Activated T-cell treated with anti-CD3 and anti-CD28 coated beads, Interleukin-2, amount 50 U/mL, for 24 hours (primary cell): Measurements from ENCODE around the gene PIP4K2A.

Experiments
- DNase-seq: peaks from one replicate; pipeline ENCODE4 v3.0.0-alpha.2; 2020
- H3K27ac Mint-ChIP-seq: 2 replicates; pipeline ENCODE4 v1.8.0; 2020; ENCODE audit warnings: mild to moderate bottlenecking, mixed read lengths
- H3K27me3 Mint-ChIP-seq: 2 replicates; pipeline ENCODE4 v1.8.0; 2020; ENCODE audit warnings: mixed read lengths
- H3K36me3 Mint-ChIP-seq: 2 replicates; pipeline ENCODE4 v1.8.0; 2020; ENCODE audit warnings: low read depth, mixed read lengths
- H3K4me1 Mint-ChIP-seq: 2 replicates; pipeline ENCODE4 v1.8.0; 2020; ENCODE audit warnings: low read depth, mixed read lengths
- H3K4me3 Mint-ChIP-seq: 2 replicates; pipeline ENCODE4 v1.8.0; 2020; ENCODE audit warnings: mild to moderate bottlenecking, moderate library complexity, mixed read lengths
- H3K9me3 Mint-ChIP-seq: 2 replicates; pipeline ENCODE4 v1.8.0; 2020; ENCODE audit warnings: mixed read lengths

The PIP4K2A gene

DNA sequence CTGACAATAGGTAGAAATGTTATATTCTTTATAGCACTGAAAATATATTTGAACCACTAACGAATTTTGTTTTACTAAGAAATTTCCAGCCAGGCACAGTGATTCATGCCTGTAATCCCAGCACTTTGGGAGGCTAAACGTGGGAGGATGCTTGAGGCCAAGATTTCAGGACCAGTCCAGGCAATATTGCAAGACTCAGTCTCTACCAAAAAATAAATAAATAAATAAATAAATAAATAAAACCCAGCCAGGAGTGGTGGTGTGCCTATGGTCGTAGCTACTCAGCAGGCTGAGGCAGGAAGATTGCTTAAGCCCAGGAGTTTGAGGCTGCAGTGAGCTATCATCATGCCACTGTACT lies 39.8 kb downstream of the PIP4K2A start:
- H3K4me1 Mint-ChIP-seq, result peaks cover 92% of the 10 kb centered on the region
- no peaks in the 10 kb centered on the region for H3K27me3 Mint-ChIP-seq
- H3K27ac Mint-ChIP-seq, result peak overlapping the region; percentile 88
- H3K36me3 Mint-ChIP-seq, result peaks cover 18% of the 10 kb centered on the region
- no peak overlapping the region for H3K4me3 Mint-ChIP-seq
- DNase-seq, result no peak
- H3K9me3 Mint-ChIP-seq, result no peaks in the 10 kb centered on the region

- no peaks in the 10 kb centered on the region for H3K27me3 Mint-ChIP-seq
- H3K9me3 Mint-ChIP-seq, result no peaks in the 10 kb centered on the region
- peak overlapping the region; percentile 52 for H3K27ac Mint-ChIP-seq
- peaks cover 92% of the 10 kb centered on the region for H3K4me1 Mint-ChIP-seq
- H3K4me3 Mint-ChIP-seq, result no peak overlapping the region
- DNase-seq, result no peak
- peaks cover 20% of the 10 kb centered on the region for H3K36me3 Mint-ChIP-seq
Measured at GRCh38 chr10:22673785-22674572, 40.4 kb downstream of the PIP4K2A start.

DNA sequence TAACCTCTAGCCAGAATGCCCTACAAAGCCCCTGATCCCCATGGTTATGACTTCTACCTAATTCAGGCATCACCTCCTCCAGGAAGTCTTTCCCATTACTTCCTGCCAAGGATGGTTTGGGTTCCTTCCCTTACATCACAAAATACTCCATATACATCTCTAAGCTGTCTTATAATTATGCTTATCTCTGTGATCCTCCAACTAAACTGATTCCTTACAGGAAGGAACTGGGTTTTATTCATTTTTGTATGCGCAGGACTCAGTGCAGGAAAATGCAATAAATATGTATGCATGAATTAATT lies 41.3 kb downstream of the PIP4K2A start:
- peak overlapping the region; percentile 60 for H3K27ac Mint-ChIP-seq
- H3K36me3 Mint-ChIP-seq, result peaks cover 18% of the 10 kb centered on the region
- no peaks in the 10 kb centered on the region for H3K9me3 Mint-ChIP-seq
- no peaks in the 10 kb centered on the region for H3K27me3 Mint-ChIP-seq
- no peak for DNase-seq
- no peak overlapping the region for H3K4me3 Mint-ChIP-seq
- H3K4me1 Mint-ChIP-seq, result peaks cover 93% of the 10 kb centered on the region

GRCh38 chr10:22672319-22673090 lies 41.9 kb downstream of the PIP4K2A start:
- Mint-ChIP-seq H3K27me3 (no peaks in the 10 kb centered on the region), H3K4me1 (peaks cover 93% of the 10 kb centered on the region), H3K9me3 (no peaks in the 10 kb centered on the region), H3K36me3 (peaks cover 17% of the 10 kb centered on the region), H3K4me3 (no peak overlapping the region), H3K27ac (peak overlapping the region; percentile 60)
- DNase-seq, result no peak

DNA sequence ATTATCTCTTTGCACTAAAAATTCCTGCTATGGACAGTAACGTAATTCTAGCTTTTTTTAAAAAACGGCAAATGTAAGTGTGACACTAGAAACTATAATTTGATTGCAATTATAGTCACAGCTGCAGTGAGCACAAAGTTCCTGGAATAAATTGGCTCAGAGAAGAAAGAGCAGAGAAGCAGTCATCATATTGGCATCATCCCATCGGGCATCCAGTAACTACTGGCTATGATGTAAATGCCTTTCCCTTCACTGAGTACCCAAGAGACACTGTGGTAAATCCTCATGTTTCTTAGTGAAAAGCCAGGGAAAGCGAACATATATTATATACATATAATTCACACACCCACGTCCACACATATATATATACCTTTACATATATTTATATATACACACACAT lies 43.6 kb downstream of the PIP4K2A start:
- H3K36me3 Mint-ChIP-seq, result peaks cover 12% of the 10 kb centered on the region
- no peak overlapping the region for H3K4me3 Mint-ChIP-seq
- DNase-seq, result no peak
- H3K9me3 Mint-ChIP-seq, result no peaks in the 10 kb centered on the region
- H3K4me1 Mint-ChIP-seq, result peaks cover 93% of the 10 kb centered on the region
- no peak overlapping the region for H3K27ac Mint-ChIP-seq
- H3K27me3 Mint-ChIP-seq, result no peaks in the 10 kb centered on the region

- H3K27me3 Mint-ChIP-seq, result no peaks in the 10 kb centered on the region
- DNase-seq, result no peak
- peaks cover 6% of the 10 kb centered on the region for H3K36me3 Mint-ChIP-seq
- H3K27ac Mint-ChIP-seq, result peak overlapping the region; percentile 79
- peak overlapping the region; percentile 35 for H3K4me3 Mint-ChIP-seq
- no peaks in the 10 kb centered on the region for H3K9me3 Mint-ChIP-seq
- H3K4me1 Mint-ChIP-seq, result peaks cover 91% of the 10 kb centered on the region
Measured at GRCh38 chr10:22669163-22669711, 45.1 kb downstream of the PIP4K2A start.

DNA sequence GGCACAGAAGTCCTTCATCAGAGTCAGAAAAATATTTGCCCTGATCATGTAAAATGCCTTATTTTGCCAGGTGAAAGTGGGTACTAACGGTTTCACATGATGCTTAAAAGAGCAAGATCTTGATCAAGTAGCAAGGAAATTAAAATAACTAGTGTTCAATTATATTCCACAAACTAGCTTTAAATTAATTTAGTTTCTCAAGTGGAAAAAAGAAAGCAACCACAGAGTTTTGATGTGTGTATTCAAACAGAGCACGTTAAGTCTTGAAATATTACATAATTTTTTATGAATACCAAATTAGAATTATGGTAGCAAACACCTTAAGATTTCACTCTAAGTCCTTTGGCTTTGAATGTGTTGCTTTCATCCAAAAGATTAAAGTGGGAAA lies 47.3 kb downstream of the PIP4K2A start:
- peaks cover 89% of the 10 kb centered on the region for H3K4me1 Mint-ChIP-seq
- H3K4me3 Mint-ChIP-seq, result peak overlapping the region; percentile 70
- no peaks in the 10 kb centered on the region for H3K27me3 Mint-ChIP-seq
- H3K36me3 Mint-ChIP-seq, result peaks cover 6% of the 10 kb centered on the region
- H3K27ac Mint-ChIP-seq, result peak overlapping the region; percentile 74
- no peaks in the 10 kb centered on the region for H3K9me3 Mint-ChIP-seq
- DNase-seq, result no peak

- Mint-ChIP-seq H3K4me1 (peaks cover 90% of the 10 kb centered on the region), H3K4me3 (peak overlapping the region; percentile 70), H3K36me3 (peaks cover 10% of the 10 kb centered on the region)
Measured at GRCh38 chr10:22666287-22667092, 47.9 kb downstream of the PIP4K2A start.

DNA sequence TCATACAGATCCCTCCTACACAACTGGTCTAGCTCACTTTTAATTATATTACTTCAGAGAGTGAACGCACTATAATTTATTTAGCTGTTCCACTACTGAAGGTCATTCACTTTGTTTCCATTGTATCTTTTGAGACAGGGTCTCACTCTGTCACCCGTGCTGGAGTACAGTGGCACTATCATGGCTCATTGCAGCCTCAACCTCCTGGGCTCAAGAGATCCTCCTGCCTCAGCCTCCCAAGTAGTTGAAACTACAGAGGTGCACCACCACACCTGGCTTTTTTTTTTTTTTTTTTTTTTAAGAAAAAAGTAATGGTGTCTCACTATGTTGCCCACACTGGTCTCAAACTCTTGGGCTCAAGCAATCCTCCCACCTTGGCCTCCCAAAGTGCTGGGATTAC lies 49.0 kb downstream of the PIP4K2A start:
- Mint-ChIP-seq H3K27me3 (no peaks in the 10 kb centered on the region), H3K9me3 (no peaks in the 10 kb centered on the region), H3K36me3 (peaks cover 8% of the 10 kb centered on the region), H3K27ac (peak overlapping the region; percentile 86), H3K4me1 (peaks cover 93% of the 10 kb centered on the region), H3K4me3 (no peak overlapping the region)
- no peak for DNase-seq

More at GRCh38 chr10:22666287-22667092, 47.9 kb downstream of the PIP4K2A start:
- Mint-ChIP-seq H3K27ac (peak overlapping the region; percentile 74), H3K27me3 (no peaks in the 10 kb centered on the region), H3K9me3 (no peaks in the 10 kb centered on the region)
- DNase-seq, result no peak

- Mint-ChIP-seq H3K27me3 (no peaks in the 10 kb centered on the region), H3K27ac (peak overlapping the region; percentile 85), H3K4me3 (no peak overlapping the region), H3K4me1 (peaks cover 92% of the 10 kb centered on the region), H3K36me3 (peaks cover 4% of the 10 kb centered on the region), H3K9me3 (no peaks in the 10 kb centered on the region)
- DNase-seq, result no peak
Measured at GRCh38 chr10:22662733-22663330, 51.5 kb downstream of the PIP4K2A start.

DNA sequence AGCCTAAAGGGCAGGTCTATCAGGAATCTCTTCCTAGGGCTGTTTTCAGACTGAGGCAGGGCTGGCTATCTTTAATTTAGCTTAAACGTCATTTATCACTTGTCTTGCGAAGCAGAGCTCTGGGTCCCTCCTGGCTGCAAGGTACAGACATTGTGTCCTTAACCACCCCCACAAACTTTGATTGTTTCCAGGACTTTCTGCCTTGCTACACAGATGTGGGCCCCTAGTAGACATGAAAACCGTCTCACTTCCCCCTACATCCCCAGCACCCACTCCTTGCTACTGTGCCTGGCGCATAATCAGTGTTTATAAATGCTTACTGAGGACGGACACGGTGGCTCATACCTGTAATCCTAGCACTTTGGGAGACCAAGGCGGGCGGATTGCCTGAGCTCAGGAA lies 54.5 kb downstream of the PIP4K2A start:
- Mint-ChIP-seq H3K4me3 (peak overlapping the region; percentile 29), H3K9me3 (no peaks in the 10 kb centered on the region), H3K27me3 (no peaks in the 10 kb centered on the region), H3K36me3 (peaks cover 21% of the 10 kb centered on the region), H3K27ac (peak overlapping the region; percentile 99), H3K4me1 (peaks cover 95% of the 10 kb centered on the region)
- no peak for DNase-seq

- Mint-ChIP-seq H3K4me1 (peaks cover 96% of the 10 kb centered on the region), H3K4me3 (no peak overlapping the region), H3K36me3 (peaks cover 21% of the 10 kb centered on the region), H3K27me3 (no peaks in the 10 kb centered on the region), H3K9me3 (no peaks in the 10 kb centered on the region), H3K27ac (peak overlapping the region; percentile 99)
- no peak for DNase-seq
Measured at GRCh38 chr10:22658745-22659410, 55.5 kb downstream of the PIP4K2A start.

DNA sequence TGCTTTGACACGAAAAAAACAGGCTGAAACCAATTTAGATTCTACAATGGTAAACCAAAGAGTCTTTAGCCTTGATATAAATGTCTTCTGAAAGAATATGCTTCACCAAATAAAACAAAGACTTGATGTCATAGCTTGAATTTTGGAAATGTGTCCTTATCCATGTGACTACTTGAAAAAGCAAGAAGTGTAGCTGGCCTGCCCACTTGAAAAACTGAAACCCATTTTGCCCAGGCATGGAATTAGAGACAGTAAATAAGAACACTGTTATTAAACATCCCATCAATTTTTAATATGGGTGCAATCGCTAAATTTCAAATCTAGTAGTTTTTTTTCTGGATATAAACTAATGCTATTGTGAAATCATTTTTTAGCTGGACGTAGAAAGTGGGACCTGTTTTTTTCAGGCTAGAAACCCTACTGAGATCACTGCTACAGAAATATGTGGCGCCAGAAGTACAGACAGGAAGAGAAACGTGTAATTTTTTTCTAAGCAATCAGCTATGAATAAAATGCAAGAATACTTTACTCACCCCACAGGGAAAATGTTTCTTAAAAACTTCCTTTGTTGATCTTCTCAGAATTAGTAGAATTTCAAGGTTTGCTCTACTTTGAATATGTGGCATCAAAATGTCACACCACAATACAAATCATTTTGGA lies 56.7 kb downstream of the PIP4K2A start:
- DNase-seq, result no peak
- H3K27me3 Mint-ChIP-seq, result no peaks in the 10 kb centered on the region
- H3K9me3 Mint-ChIP-seq, result no peaks in the 10 kb centered on the region
- peak overlapping the region; percentile 99 for H3K27ac Mint-ChIP-seq
- peak overlapping the region; percentile 24 for H3K4me3 Mint-ChIP-seq
- H3K36me3 Mint-ChIP-seq, result peaks cover 27% of the 10 kb centered on the region
- H3K4me1 Mint-ChIP-seq, result peaks cover 98% of the 10 kb centered on the region
